H9 (cell line): ENCODE results near the gene TAS2R50. TPM values are rescaled to one million over a fixed set of nuclear protein-coding genes. Genes with fewer than 3 reads are reported as not detected.

ENCODE experiments used
- DNase-seq: peaks from one replicate; pipeline ENCODE4 v3.0.0-alpha.2; 2017
- H2AFZ ChIP-seq: one replicate; pipeline ENCODE4 v1.6.1; 2013; ENCODE audit warnings: mild to moderate bottlenecking, low read length, control low read depth, moderate library complexity
- H2AK5ac ChIP-seq: 2 replicates; pipeline ENCODE4 v1.6.1; 2013; ENCODE audit warnings: low read length, control low read depth, mixed read lengths; ENCODE audit not compliant: insufficient read length
- H2BK120ac ChIP-seq: one replicate; pipeline ENCODE4 v1.6.1; 2013; ENCODE audit warnings: low read depth, mild to moderate bottlenecking, low read length, control low read depth, inconsistent platforms; ENCODE audit not compliant: poor library complexity, severe bottlenecking
- H2BK12ac ChIP-seq: 2 replicates; pipeline ENCODE4 v1.6.1; 2013; ENCODE audit warnings: low read length, control low read depth, mixed read lengths, low read depth; ENCODE audit not compliant: insufficient read length
- H2BK15ac ChIP-seq: 2 replicates; pipeline ENCODE4 v1.6.1; 2013; ENCODE audit warnings: low read depth, low read length, control low read depth
- H2BK20ac ChIP-seq: one replicate; pipeline ENCODE4 v1.6.1; 2013; ENCODE audit warnings: low read depth, mild to moderate bottlenecking, low read length, control low read depth, inconsistent platforms; ENCODE audit not compliant: poor library complexity, severe bottlenecking
- H2BK5ac ChIP-seq: 2 replicates; pipeline ENCODE4 v1.6.1; 2013; ENCODE audit warnings: low read length, control low read depth, mixed read lengths; ENCODE audit not compliant: insufficient read length
- H3K14ac ChIP-seq: 2 replicates; pipeline ENCODE4 v1.6.1; 2013; ENCODE audit warnings: low read length, control low read depth; ENCODE audit not compliant: insufficient read depth
- H3K18ac ChIP-seq: 2 replicates; pipeline ENCODE4 v1.6.1; 2013; ENCODE audit warnings: low read depth, mild to moderate bottlenecking, mixed read lengths, low read length, control low read depth; ENCODE audit not compliant: insufficient read length
- H3K23ac ChIP-seq: 2 replicates; pipeline ENCODE4 v1.6.1; 2013; ENCODE audit warnings: low read length, control low read depth, mixed read lengths, low read depth; ENCODE audit not compliant: insufficient read length
- H3K23me2 ChIP-seq: 2 replicates; pipeline ENCODE4 v1.6.1; 2013; ENCODE audit warnings: low read depth, mild to moderate bottlenecking, mixed read lengths, low read length, control low read depth; ENCODE audit not compliant: insufficient read length, poor library complexity, severe bottlenecking
- H3K27ac ChIP-seq: 2 replicates; pipeline ENCODE4 v1.5.1; 2013; ENCODE audit warnings: low read length, control low read depth, mixed read lengths, low read depth; ENCODE audit not compliant: insufficient read length
- H3K27me3 ChIP-seq: 2 replicates; pipeline ENCODE4 v1.6.1; 2013; ENCODE audit warnings: low read length, control low read depth, inconsistent platforms; ENCODE audit not compliant: insufficient read depth
- H3K4ac ChIP-seq: 2 replicates; pipeline ENCODE4 v1.6.1; 2013; ENCODE audit warnings: low read depth, mild to moderate bottlenecking, control low read depth, inconsistent platforms, low read length, moderate library complexity
- H3K4me1 ChIP-seq: 2 replicates; pipeline ENCODE4 v1.6.1; 2013; ENCODE audit warnings: low read length, control low read depth, inconsistent platforms; ENCODE audit not compliant: insufficient read depth
- H3K4me2 ChIP-seq: 2 replicates; pipeline ENCODE4 v1.6.1; 2013; ENCODE audit warnings: low read length, control low read depth, mixed read lengths; ENCODE audit not compliant: insufficient read length, insufficient read depth
- H3K56ac ChIP-seq: 2 replicates; pipeline ENCODE4 v1.6.1; 2013; ENCODE audit warnings: low read depth, mild to moderate bottlenecking, mixed read lengths, low read length, control low read depth; ENCODE audit not compliant: insufficient read length
- H3K79me1 ChIP-seq: 2 replicates; pipeline ENCODE4 v1.6.1; 2013; ENCODE audit warnings: low read depth, mild to moderate bottlenecking, moderate library complexity, low read length, control low read depth, inconsistent platforms; ENCODE audit not compliant: insufficient read depth, poor library complexity, severe bottlenecking
- H3K79me2 ChIP-seq: 2 replicates; pipeline ENCODE4 v1.6.1; 2013; ENCODE audit warnings: low read length, control low read depth, inconsistent platforms; ENCODE audit not compliant: insufficient read depth
- H3K9ac ChIP-seq: 2 replicates; pipeline ENCODE4 v1.6.1; 2013; ENCODE audit warnings: low read length, control low read depth, mixed read lengths; ENCODE audit not compliant: insufficient read length; ENCODE audit errors: extremely low read depth
- H3K9me3 ChIP-seq: one replicate; pipeline ENCODE4 v1.6.1; 2013; ENCODE audit warnings: low read depth, low read length, inconsistent platforms; ENCODE audit not compliant: control insufficient read depth
- H3T11ph ChIP-seq: one replicate; pipeline ENCODE4 v1.6.1; 2013; ENCODE audit warnings: mild to moderate bottlenecking, low read length, control low read depth, inconsistent platforms
- H4K20me1 ChIP-seq: one replicate; pipeline ENCODE4 v1.6.1; 2013; ENCODE audit not compliant: control insufficient read depth, insufficient read length, insufficient read depth
- H4K5ac ChIP-seq: 2 replicates; pipeline ENCODE4 v1.6.1; 2013; ENCODE audit warnings: low read depth, mild to moderate bottlenecking, mixed read lengths, low read length, control low read depth; ENCODE audit not compliant: insufficient read length
- H4K8ac ChIP-seq: replicated peaks from 2 replicates; pipeline ENCODE4 v1.6.1; 2013; ENCODE audit warnings: low read length, control low read depth, mixed read lengths, low read depth; ENCODE audit not compliant: insufficient read length
- H4K91ac ChIP-seq: 2 replicates; pipeline ENCODE4 v1.6.1; 2013; ENCODE audit warnings: low read depth, mild to moderate bottlenecking, moderate library complexity, mixed read lengths, low read length, control low read depth; ENCODE audit not compliant: insufficient read length
- H3K27ac Mint-ChIP-seq, 3 experiments: 2 replicates in 2 of 3; 3 replicates in 1 of 3; pipeline ENCODE4 v1.8.0; 2020 to 2021; ENCODE audit warnings: mixed read lengths in 3 of 3, mild to moderate bottlenecking in 1 of 3, moderate library complexity in 1 of 3
- H3K27me3 Mint-ChIP-seq: 2 replicates; pipeline ENCODE4 v1.8.0; 2021; ENCODE audit warnings: low read depth, mild to moderate bottlenecking, moderate library complexity, mixed read lengths
- H3K36me3 Mint-ChIP-seq, 3 experiments: 2 replicates in 2 of 3; 3 replicates in 1 of 3; pipeline ENCODE4 v1.8.0; 2020 to 2021; ENCODE audit warnings: low read depth in 3 of 3, mixed read lengths in 3 of 3; ENCODE audit not compliant: insufficient read depth in 1 of 3
- H3K4me1 Mint-ChIP-seq, 2 experiments: 2 replicates each; pipeline ENCODE4 v1.8.0; 2020; ENCODE audit warnings: mixed read lengths in 2 of 2
- H3K4me3 Mint-ChIP-seq, 2 experiments: 2 replicates in 1 of 2; 3 replicates in 1 of 2; pipeline ENCODE4 v1.8.0; 2020 to 2021; ENCODE audit warnings: mild to moderate bottlenecking in 2 of 2, mixed read lengths in 2 of 2, moderate library complexity in 1 of 2
- H3K9me3 Mint-ChIP-seq, 2 experiments: 2 replicates in 1 of 2; 3 replicates in 1 of 2; pipeline ENCODE4 v1.8.0; 2020; ENCODE audit warnings: mild to moderate bottlenecking in 2 of 2, mixed read lengths in 2 of 2, moderate library complexity in 1 of 2
- CTCF ChIP-seq: fragments of 200-600 bp; sonication (generic); conservative IDR thresholded peaks from 3 replicates; pipeline ENCODE4 v1.8.0; 2021; ENCODE audit warnings: antibody characterized with exemption, mild to moderate bottlenecking
- WGBS: extraction: QIAGEN DNeasy Blood & Tissue Kit; methylation state at CpG from one replicate; pipeline ENCODE4 v1.1.7; 2013; ENCODE audit warnings: missing lambda C conversion rate, low lambda C conversion rate, mixed read lengths; ENCODE audit not compliant: insufficient read length; ENCODE audit errors: extremely low coverage; 5-methylcytosine and 5-hydroxymethylcytosine counted together
- total RNA-seq: library from RNA; stranded (reverse); gene quantifications from 2 replicates; pipeline ENCODE4 v1.2.1, GENCODE V29; 2021

TAS2R50 gene
- total RNA-seq, 1 experiment from 2014 or later, result 0.77 TPM

DNA sequence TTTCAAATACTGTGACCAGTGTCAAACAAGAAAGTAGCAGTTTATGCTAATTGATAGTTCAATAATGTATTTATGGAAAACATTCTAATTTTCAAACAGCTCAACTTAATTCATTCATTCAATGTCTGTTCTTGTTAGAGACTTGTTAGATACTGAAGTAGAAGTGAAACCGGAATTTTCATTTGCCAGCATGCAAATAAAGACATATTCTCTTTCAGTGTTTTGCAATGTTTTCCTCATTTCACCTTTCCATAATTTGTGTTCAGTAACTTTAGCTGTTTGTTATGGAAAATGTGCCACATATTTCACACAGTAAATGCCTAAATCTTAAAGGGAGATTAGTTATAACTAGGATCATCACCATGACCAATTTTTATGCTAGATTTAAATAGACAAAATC, 21.2 kb downstream of the TAS2R50 start:
- no peak for DNase-seq
- Histone ChIP-seq H3K27ac (no peak overlapping the region), H3K4ac (no peak overlapping the region), H3K14ac (no peak overlapping the region), H3K79me1 (no peaks in the 10 kb centered on the region), H3T11ph (no peak overlapping the region), H2AFZ (no peak overlapping the region), H3K79me2 (no peaks in the 10 kb centered on the region), H2AK5ac (no peak overlapping the region), H3K18ac (no peak overlapping the region), H3K4me2 (no peak overlapping the region), H3K56ac (no peak overlapping the region), H4K5ac (no peak overlapping the region), H3K23me2 (no peaks in the 10 kb centered on the region), H4K8ac (no peak overlapping the region), H3K27me3 (no peaks in the 10 kb centered on the region), H2BK120ac (no peak overlapping the region), H4K20me1 (no peaks in the 10 kb centered on the region), H2BK12ac (no peak overlapping the region), H3K4me1 (no peaks in the 10 kb centered on the region), H2BK5ac (no peak overlapping the region), H3K9ac (no peak overlapping the region), H3K23ac (no peak overlapping the region), H2BK20ac (no peak overlapping the region), H2BK15ac (no peak overlapping the region), H3K9me3 (no peaks in the 10 kb centered on the region), H4K91ac (no peak overlapping the region)
- Mint-ChIP-seq H3K9me3 (no peaks in the 10 kb centered on the region), H3K4me3 (no peak overlapping the region), H3K36me3 (peaks cover 2 to 15% (median 11%) of the 10 kb centered on the region in 3 experiments; a peak in 6 of 7 replicates), H3K27ac (no peak overlapping the region), H3K4me1 (no peaks in the 10 kb centered on the region), H3K27me3 (no peaks in the 10 kb centered on the region)
- TF ChIP-seq CTCF, result no peak
- WGBS, result no CpG with 5 or more reads among the region's 1 CpG
